CD4-positive, CD25-positive, alpha-beta regulatory T cell (primary cell): Measurements from ENCODE around the gene CRYZ. TPM values are rescaled to one million over a fixed set of nuclear protein-coding genes. Genes with fewer than 3 reads are reported as not detected.
"Not testable (repeated sequence)": the region's sequence is repeated elsewhere in the genome, so short reads cannot be mapped to it uniquely, and the experiment has no call there.

ENCODE experiments used
- ATAC-seq, 2 donors: fragments of 150-1000 bp; cut with Tn5 transposase; one replicate each; pipeline ENCODE4 v1.10.0; 2021; ENCODE audit warnings: low read depth in 2 of 2, moderate number of reproducible peaks in 2 of 2, moderate library complexity in 1 of 2
- DNase-seq, 3 donors: peaks; one replicate each; pipeline versions ENCODE4 v3.0.0 to v3.0.0-alpha.2; 2012 to 2022; ENCODE audit warnings: mixed read lengths in 1 of 3
- H3K27ac ChIP-seq: one replicate; pipeline ENCODE4 v1.7.0; 2013; ENCODE audit warnings: mild to moderate bottlenecking, low read length; ENCODE audit not compliant: insufficient read depth, poor library complexity, severe bottlenecking
- H3K27me3 ChIP-seq: one replicate; pipeline ENCODE4 v1.7.0; 2013; ENCODE audit warnings: low read length; ENCODE audit not compliant: control insufficient read depth, insufficient read depth
- H3K36me3 ChIP-seq: one replicate; pipeline ENCODE4 v1.7.0; 2013; ENCODE audit warnings: mild to moderate bottlenecking, low read length, moderate library complexity; ENCODE audit not compliant: control insufficient read depth, insufficient read depth
- H3K4me1 ChIP-seq: 2 replicates; pipeline ENCODE4 v1.7.0; 2013; ENCODE audit warnings: mild to moderate bottlenecking, low read length; ENCODE audit not compliant: insufficient read depth, control insufficient read depth, poor library complexity, severe bottlenecking
- H3K4me3 ChIP-seq: one replicate; pipeline ENCODE4 v1.7.0; 2013; ENCODE audit warnings: low read depth, mild to moderate bottlenecking, low read length, moderate library complexity
- H3K9me3 ChIP-seq, 2 experiments: 1 replicate in 1 of 2; 2 replicates in 1 of 2; pipeline ENCODE4 v1.7.0; 2013; ENCODE audit warnings: low read length in 2 of 2, mild to moderate bottlenecking in 1 of 2, moderate library complexity in 1 of 2; ENCODE audit not compliant: control insufficient read depth in 2 of 2
- H3K27ac Mint-ChIP-seq, 3 donors: one replicate each; pipeline ENCODE4 v1.8.0; 2020 to 2022; ENCODE audit warnings: mild to moderate bottlenecking in 3 of 3, mixed read lengths in 3 of 3, moderate library complexity in 2 of 3
- H3K27me3 Mint-ChIP-seq: one replicate; pipeline ENCODE4 v1.8.0; 2022; ENCODE audit warnings: mild to moderate bottlenecking, mixed read lengths
- H3K36me3 Mint-ChIP-seq: one replicate; pipeline ENCODE4 v1.8.0; 2020; ENCODE audit warnings: mixed read lengths
- H3K4me1 Mint-ChIP-seq, 4 donors: one replicate each; pipeline ENCODE4 v1.8.0; 2020 to 2022; ENCODE audit warnings: mixed read lengths in 4 of 4, mild to moderate bottlenecking in 1 of 4
- H3K4me3 Mint-ChIP-seq, 4 donors: one replicate each; pipeline ENCODE4 v1.8.0; 2020 to 2022; ENCODE audit warnings: mild to moderate bottlenecking in 4 of 4, mixed read lengths in 4 of 4, moderate library complexity in 3 of 4
- H3K9me3 Mint-ChIP-seq, 7 donors: one replicate each; pipeline ENCODE4 v1.8.0; 2020 to 2022; ENCODE audit warnings: mixed read lengths in 7 of 7, mild to moderate bottlenecking in 3 of 7, moderate library complexity in 2 of 7
- polyA plus RNA-seq, 4 donors: library from polyadenylated mRNA; unstranded; fragments of 300-500 nt; fragmentation: Illumina TruSeq; gene quantifications; one replicate each; pipeline ENCODE4 v1.2.3, GENCODE V29; 2021
- total RNA-seq: library from RNA; stranded (reverse); gene quantifications from one replicate; pipeline ENCODE4 v1.2.3, GENCODE V29; 2022

CRYZ gene
- total and polyA plus RNA-seq, 5 donors from 2014 or later = 17.2 to 89.0 (median 46.5) TPM

- Mint-ChIP-seq H3K4me1 (peaks cover 0 to 13% (median 0%) of the 10 kb centered on the region in 4 donors), H3K36me3 (peaks cover 73% of the 10 kb centered on the region)
- not testable (repeated sequence) for H3K4me3 ChIP-seq, H3K27me3 Mint-ChIP-seq, DNase-seq, H3K27ac Mint-ChIP-seq, H3K9me3 ChIP-seq, H3K4me1 ChIP-seq, H3K27me3 ChIP-seq, H3K9me3 Mint-ChIP-seq, H3K4me3 Mint-ChIP-seq, ATAC-seq, H3K27ac ChIP-seq
- peaks cover 43% of the 10 kb centered on the region for H3K36me3 ChIP-seq
Measured at GRCh38 chr1:74745247-74745646, 12.4 kb upstream of the CRYZ start.

DNA sequence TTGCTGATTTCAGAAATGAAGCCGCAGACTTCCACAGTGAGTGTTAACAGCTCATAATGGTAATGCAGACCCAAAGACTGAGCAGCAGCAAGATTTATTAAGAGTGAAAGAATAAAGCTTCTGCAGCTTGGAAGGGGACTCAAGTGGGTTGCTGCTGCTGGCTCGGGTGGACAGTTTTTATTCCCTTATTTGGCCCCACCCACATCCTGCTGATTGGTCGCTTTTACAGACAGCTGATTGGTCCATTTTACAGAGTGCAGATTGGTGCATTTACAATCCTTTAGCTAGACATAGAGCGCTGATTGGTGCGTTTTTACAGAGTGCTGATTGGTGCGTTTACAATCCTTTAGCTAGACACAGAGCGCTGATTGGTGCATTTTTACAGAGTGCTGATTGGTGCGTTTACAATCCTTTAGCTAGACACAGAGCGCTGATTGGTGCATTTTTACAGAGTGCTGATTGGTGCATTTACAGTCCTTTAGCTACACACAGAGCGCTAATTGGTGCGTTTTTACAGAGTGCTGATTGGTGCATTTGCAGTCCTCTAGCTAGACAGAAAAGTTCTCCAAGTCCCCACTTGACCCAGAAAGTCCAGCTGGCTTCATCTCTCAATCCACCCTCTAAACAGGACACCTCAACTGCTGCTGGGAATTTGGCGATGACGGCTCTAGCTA lies 7.6 kb upstream of the CRYZ start:
- not testable (repeated sequence) for H3K27ac ChIP-seq, H3K4me3 ChIP-seq, DNase-seq, H3K27ac Mint-ChIP-seq, H3K9me3 Mint-ChIP-seq, H3K27me3 Mint-ChIP-seq, H3K4me1 ChIP-seq, H3K9me3 ChIP-seq, ATAC-seq, H3K27me3 ChIP-seq
- H3K36me3 ChIP-seq = peaks cover 46% of the 10 kb centered on the region
- peaks cover 70% of the 10 kb centered on the region for H3K36me3 Mint-ChIP-seq
- peak overlapping the region in 1 of 4 donors; percentile 32 for H3K4me3 Mint-ChIP-seq
- peaks cover 6 to 15% (median 10%) of the 10 kb centered on the region in 4 donors for H3K4me1 Mint-ChIP-seq

DNA sequence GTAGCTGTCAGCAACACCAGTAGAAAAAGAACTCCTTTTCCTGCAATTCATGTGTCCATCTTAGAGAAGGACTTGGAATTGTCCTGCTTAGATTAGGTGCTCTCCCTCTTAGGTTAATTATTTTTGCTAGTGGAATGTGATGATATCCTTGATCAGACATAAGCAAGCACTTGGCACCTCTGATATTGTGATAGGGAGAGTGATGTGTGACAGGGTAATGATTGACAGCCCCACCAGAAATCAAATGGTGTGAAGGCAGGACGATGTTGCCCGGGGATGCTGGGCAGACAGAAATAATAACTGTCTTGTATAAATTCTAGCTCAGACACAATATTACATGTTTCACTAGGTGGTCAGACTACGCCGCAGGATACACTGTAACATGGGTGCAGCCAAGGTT lies 4.5 kb upstream of the CRYZ start:
- Mint-ChIP-seq H3K4me1 (peaks cover 22 to 34% (median 29%) of the 10 kb centered on the region in 4 donors), H3K27me3 (no peaks in the 10 kb centered on the region), H3K4me3 (peak overlapping the region in 1 of 4 donors; percentile 49), H3K9me3 (peaks cover 0 to 2% (median 0%) of the 10 kb centered on the region in 7 donors), H3K36me3 (peaks cover 51% of the 10 kb centered on the region), H3K27ac (no peak overlapping the region)
- Histone ChIP-seq H3K9me3 (no peaks in the 10 kb centered on the region), H3K4me3 (no peak overlapping the region), H3K27me3 (no peaks in the 10 kb centered on the region), H3K4me1 (peaks cover 17% of the 10 kb centered on the region), H3K36me3 (peaks cover 37% of the 10 kb centered on the region), H3K27ac (no peak overlapping the region)
- DNase-seq (no peak), ATAC-seq (no peak)

GRCh38 chr1:74733604-74734484 lies 994 bp upstream of the CRYZ start:
- Histone ChIP-seq H3K27ac (peak overlapping the region; percentile 83), H3K36me3 (peaks cover 16% of the 10 kb centered on the region), H3K9me3 (no peaks in the 10 kb centered on the region), H3K27me3 (no peaks in the 10 kb centered on the region), H3K4me1 (peaks cover 24% of the 10 kb centered on the region), H3K4me3 (peak overlapping the region; percentile 98)
- DNase-seq (peak; percentile 25 to 89 (median 72)), ATAC-seq (peak; percentile 72 to 77)
- Mint-ChIP-seq H3K9me3 (peaks cover 0 to 8% (median 0%) of the 10 kb centered on the region in 7 donors), H3K27me3 (no peaks in the 10 kb centered on the region), H3K4me1 (peaks cover 26 to 64% (median 42%) of the 10 kb centered on the region in 4 donors), H3K27ac (peak overlapping the region; percentile 99), H3K4me3 (peak overlapping the region; percentile 91 to 100 (median 96)), H3K36me3 (peaks cover 27% of the 10 kb centered on the region)

DNA sequence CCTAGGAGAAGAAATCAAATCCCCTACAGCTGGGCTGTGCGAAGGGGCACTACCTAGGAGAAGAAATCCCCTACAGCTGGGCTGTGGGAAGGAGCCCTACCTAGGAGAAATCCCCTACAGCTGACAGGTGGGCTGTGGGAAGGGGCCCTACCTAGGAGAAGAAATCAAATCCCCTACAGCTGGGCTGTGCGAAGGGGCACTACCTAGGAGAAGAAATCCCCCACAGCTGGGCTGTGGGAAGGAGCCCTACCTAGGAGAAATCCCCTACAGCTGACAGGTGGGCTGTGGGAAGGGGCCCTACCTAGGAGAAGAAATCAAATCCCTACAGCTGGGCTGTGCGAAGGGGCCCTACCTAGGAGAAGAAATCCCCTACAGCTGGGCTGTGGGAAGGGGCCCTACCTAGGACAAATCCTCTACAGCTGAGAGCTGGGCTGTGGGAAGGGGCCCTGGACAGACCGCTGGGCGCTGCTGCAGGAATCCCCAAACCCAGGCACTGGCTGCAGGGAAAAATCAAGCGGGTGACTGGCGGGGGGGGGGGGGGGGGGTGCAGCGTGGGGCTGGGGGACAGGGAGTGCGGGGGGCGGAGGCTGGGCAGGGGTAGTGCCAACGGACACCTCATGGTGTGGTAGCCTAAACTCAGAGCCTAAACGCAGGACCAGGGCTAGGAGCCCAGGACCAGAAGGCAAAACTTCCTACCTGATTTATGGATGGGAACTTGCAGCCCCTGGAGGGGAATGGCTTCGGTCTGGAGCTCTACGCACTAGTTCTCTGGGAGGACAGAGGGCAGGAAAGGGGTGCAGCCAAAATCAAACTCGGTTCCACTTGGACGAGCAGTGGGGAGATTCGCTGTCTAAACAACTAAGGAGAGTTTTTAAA lies 541 bp downstream of the CRYZ start:
- peak; percentile 7 to 8 for ATAC-seq
- Mint-ChIP-seq H3K27ac (peak overlapping the region; percentile 99), H3K36me3 (peaks cover 24% of the 10 kb centered on the region), H3K4me1 (peaks cover 30 to 70% (median 46%) of the 10 kb centered on the region in 4 donors), H3K4me3 (peak overlapping the region; percentile 91 to 100 (median 96)), H3K9me3 (peaks cover 0 to 17% (median 0%) of the 10 kb centered on the region in 7 donors)
- not testable (repeated sequence) for H3K27me3 Mint-ChIP-seq, H3K9me3 ChIP-seq, H3K27me3 ChIP-seq, DNase-seq
- Histone ChIP-seq H3K27ac (peak overlapping the region; percentile 83), H3K4me1 (peaks cover 24% of the 10 kb centered on the region), H3K36me3 (peaks cover 15% of the 10 kb centered on the region), H3K4me3 (peak overlapping the region; percentile 98)

GRCh38 chr1:74731399-74732052 lies 1.3 kb downstream of the CRYZ start:
- H3K9me3 ChIP-seq = peaks cover 0 to under 1% of the 10 kb centered on the region in 2 experiments
- peak overlapping the region; percentile 39 to 90 (median 80) for H3K27ac Mint-ChIP-seq
- ATAC-seq (no peak), DNase-seq (no peak)
- no peaks in the 10 kb centered on the region for H3K27me3 ChIP-seq
- H3K36me3 ChIP-seq = peaks cover 8% of the 10 kb centered on the region
- peaks cover 0 to 24% (median 0%) of the 10 kb centered on the region in 7 donors for H3K9me3 Mint-ChIP-seq
- peak overlapping the region; percentile 55 to 82 (median 74) for H3K4me3 Mint-ChIP-seq
- H3K4me3 ChIP-seq = peak overlapping the region; percentile 49
- H3K36me3 Mint-ChIP-seq = peaks cover 26% of the 10 kb centered on the region
- H3K27ac ChIP-seq = peak overlapping the region; percentile 16
- no peaks in the 10 kb centered on the region for H3K27me3 Mint-ChIP-seq
- peaks cover 24% of the 10 kb centered on the region for H3K4me1 ChIP-seq
- peaks cover 30 to 72% (median 48%) of the 10 kb centered on the region in 4 donors for H3K4me1 Mint-ChIP-seq
